HEK293T (cell line): ENCODE measurements around the gene CTSE.

Experiments
- ARNT ChIP-seq: fragments of 450-650 bp; IDR thresholded peaks from 2 replicates; pipeline ENCODE4 v1.6.1; 2017; ENCODE audit warnings: mild to moderate bottlenecking
- BHLHE40 ChIP-seq: fragments of 450-650 bp; IDR thresholded peaks from 2 replicates; pipeline ENCODE4 v1.6.1; 2016; ENCODE audit warnings: mild to moderate bottlenecking, moderate library complexity, borderline replicate concordance
- CTBP1 ChIP-seq: fragments of 450-650 bp; IDR thresholded peaks from 2 replicates; pipeline ENCODE4 v1.6.1; 2016; ENCODE audit warnings: borderline replicate concordance
- ELF4 ChIP-seq: fragments of 450-650 bp; IDR thresholded peaks from 2 replicates; pipeline ENCODE4 v1.6.1; 2017; ENCODE audit warnings: antibody characterized with exemption
- FOXA1 ChIP-seq: fragments of 450-650 bp; IDR thresholded peaks from 2 replicates; pipeline ENCODE4 v1.6.1; 2016; ENCODE audit warnings: mild to moderate bottlenecking
- FOXK2 ChIP-seq: fragments of 450-650 bp; IDR thresholded peaks from 2 replicates; pipeline ENCODE4 v1.6.1; 2016; ENCODE audit warnings: mild to moderate bottlenecking
- FOXM1 ChIP-seq: fragments of 450-650 bp; IDR thresholded peaks from 2 replicates; pipeline ENCODE4 v1.6.1; 2017; ENCODE audit warnings: mild to moderate bottlenecking, borderline replicate concordance
- HDGF ChIP-seq: fragments of 450-650 bp; IDR thresholded peaks from 2 replicates; pipeline ENCODE4 v1.6.1; 2017; ENCODE audit warnings: antibody characterized with exemption, borderline replicate concordance
- L3MBTL2 ChIP-seq: fragments of 450-650 bp; conservative IDR thresholded peaks from 2 replicates; pipeline ENCODE4 v1.6.1; 2016; ENCODE audit warnings: mild to moderate bottlenecking
- PKNOX1 ChIP-seq: fragments of 450-650 bp; IDR thresholded peaks from 2 replicates; pipeline ENCODE4 v1.6.1; 2016
- SP1 ChIP-seq: fragments of 450-650 bp; IDR thresholded peaks from 2 replicates; pipeline ENCODE4 v1.6.1; 2017
- SUZ12 ChIP-seq: fragments of 450-650 bp; IDR thresholded peaks from 2 replicates; pipeline ENCODE4 v1.6.1; 2016; ENCODE audit warnings: mild to moderate bottlenecking
- TARDBP ChIP-seq: fragments of 450-650 bp; IDR thresholded peaks from 2 replicates; pipeline ENCODE4 v1.6.1; 2016
- ZNF384 ChIP-seq: fragments of 450-650 bp; IDR thresholded peaks from 2 replicates; pipeline ENCODE4 v1.6.1; 2016

- TF ChIP-seq HDGF (no peak), ZNF384 (no peak), ELF4 (no peak), L3MBTL2 (no peak; the same call in 1 of the 2 replicates), SP1 (no peak), BHLHE40 (no peak), FOXK2 (no peak), FOXM1 (no peak), CTBP1 (no peak), SUZ12 (no peak), PKNOX1 (no peak), ARNT (no peak), FOXA1 (no peak), TARDBP (no peak)
These were observed 7.0 kb upstream of the CTSE start for GRCh38 chr1:206030714-206031113.
